GM06990 (cell line): Measurements from ENCODE around the gene FOXN3.

Experiments
- DNase-seq: peaks from one replicate; pipeline ENCODE4 v3.0.0-alpha.2; 2011; ENCODE audit not compliant: insufficient read length; ENCODE audit errors: extremely low read depth
- H3K27me3 ChIP-seq: replicated peaks from 2 replicates; pipeline ENCODE4 v1.6.0; 2011; ENCODE audit warnings: low read length; ENCODE audit not compliant: control insufficient read depth, insufficient read depth
- H3K36me3 ChIP-seq: 2 replicates; pipeline ENCODE4 v1.5.1; 2011; ENCODE audit warnings: low read length; ENCODE audit not compliant: control insufficient read depth, insufficient read depth
- H3K4me3 ChIP-seq: replicated peaks from 2 replicates; pipeline ENCODE4 v1.5.1; 2011; ENCODE audit warnings: low read depth, mild to moderate bottlenecking, control low read depth, low read length
- TF ChIP-seq, protein P1 (sequence below): IDR thresholded peaks from 2 replicates; pipeline ENCODE4 v1.5.1; 2011; ENCODE audit warnings: low read length, control low read depth, mild to moderate bottlenecking, inconsistent platforms; ENCODE audit not compliant: insufficient read depth, poor library complexity, severe bottlenecking

Gene FOXN3

GRCh38 chr14:89123851-89124250 is 293.2 kb downstream of the FOXN3 start:
- no peaks in the 10 kb centered on the region; the same call in 1 of the 2 replicates for H3K27me3 ChIP-seq
- DNase-seq, result no peak
- no peaks in the 10 kb centered on the region for H3K36me3 ChIP-seq
- H3K4me3 ChIP-seq, result no peak overlapping the region
- TF ChIP-seq, protein P1, sequence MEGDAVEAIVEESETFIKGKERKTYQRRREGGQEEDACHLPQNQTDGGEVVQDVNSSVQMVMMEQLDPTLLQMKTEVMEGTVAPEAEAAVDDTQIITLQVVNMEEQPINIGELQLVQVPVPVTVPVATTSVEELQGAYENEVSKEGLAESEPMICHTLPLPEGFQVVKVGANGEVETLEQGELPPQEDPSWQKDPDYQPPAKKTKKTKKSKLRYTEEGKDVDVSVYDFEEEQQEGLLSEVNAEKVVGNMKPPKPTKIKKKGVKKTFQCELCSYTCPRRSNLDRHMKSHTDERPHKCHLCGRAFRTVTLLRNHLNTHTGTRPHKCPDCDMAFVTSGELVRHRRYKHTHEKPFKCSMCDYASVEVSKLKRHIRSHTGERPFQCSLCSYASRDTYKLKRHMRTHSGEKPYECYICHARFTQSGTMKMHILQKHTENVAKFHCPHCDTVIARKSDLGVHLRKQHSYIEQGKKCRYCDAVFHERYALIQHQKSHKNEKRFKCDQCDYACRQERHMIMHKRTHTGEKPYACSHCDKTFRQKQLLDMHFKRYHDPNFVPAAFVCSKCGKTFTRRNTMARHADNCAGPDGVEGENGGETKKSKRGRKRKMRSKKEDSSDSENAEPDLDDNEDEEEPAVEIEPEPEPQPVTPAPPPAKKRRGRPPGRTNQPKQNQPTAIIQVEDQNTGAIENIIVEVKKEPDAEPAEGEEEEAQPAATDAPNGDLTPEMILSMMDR, result no peak

GRCh38 chr14:89123215-89123614 is 293.8 kb downstream of the FOXN3 start:
- H3K36me3 ChIP-seq, result no peaks in the 10 kb centered on the region
- no peaks in the 10 kb centered on the region; the same call in 1 of the 2 replicates for H3K27me3 ChIP-seq
- TF ChIP-seq, protein P1, result no peak
- no peak overlapping the region for H3K4me3 ChIP-seq
- DNase-seq, result no peak

DNA sequence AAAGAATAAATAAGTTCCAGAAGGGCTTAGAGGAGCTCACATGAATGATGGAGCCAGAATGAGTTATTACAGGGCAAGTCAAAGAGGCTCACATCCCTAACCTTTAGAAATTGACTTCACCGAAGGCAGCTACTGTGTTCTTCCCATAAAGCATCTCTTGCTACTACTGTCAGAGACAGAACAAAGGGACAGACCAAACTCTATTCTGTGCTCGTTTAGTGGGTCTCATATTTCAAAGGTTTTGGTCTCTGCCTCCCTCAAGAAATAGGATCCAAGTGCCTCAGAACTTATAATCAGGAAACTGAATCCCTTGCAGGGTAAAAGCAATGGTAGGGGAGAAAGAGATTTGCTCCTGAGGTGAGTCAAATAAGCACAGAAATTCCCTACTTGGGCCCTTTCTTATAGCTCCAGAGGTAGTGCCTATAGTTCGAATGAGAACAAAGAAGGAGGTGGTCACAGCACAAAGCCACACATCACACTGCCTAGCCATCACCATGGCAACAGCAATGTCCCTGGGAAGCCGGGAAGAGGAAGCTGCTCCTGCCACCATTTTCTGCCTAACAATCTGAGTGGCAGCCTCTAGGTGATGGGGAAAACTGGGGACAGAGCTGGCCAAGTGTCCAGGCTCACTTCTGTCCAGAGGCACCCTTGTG is 294.9 kb downstream of the FOXN3 start:
- no peaks in the 10 kb centered on the region for H3K36me3 ChIP-seq
- DNase-seq, result no peak

DNA sequence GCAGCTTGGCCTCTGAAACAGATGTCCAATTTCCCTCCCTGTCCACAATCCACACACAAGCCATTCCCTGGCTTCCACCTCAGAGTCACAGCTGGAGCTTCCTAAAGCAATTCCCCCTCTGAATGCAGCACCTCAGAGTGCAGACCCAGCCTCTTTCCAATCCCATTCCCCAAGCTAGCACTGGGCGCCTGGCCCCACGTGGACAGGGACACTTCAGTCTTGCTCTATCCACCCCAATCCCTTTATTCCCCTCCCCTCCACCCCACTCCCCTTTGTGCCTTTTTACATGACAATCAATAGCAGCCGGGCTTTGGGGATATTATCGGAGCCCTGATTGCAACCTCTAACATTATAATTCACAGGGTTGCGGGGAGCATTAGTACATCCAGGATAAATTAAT is 300.0 kb downstream of the FOXN3 start:
- no peaks in the 10 kb centered on the region for H3K36me3 ChIP-seq
- TF ChIP-seq, protein P1, result no peak
- no peak overlapping the region for H3K4me3 ChIP-seq
- no peak for DNase-seq
- H3K27me3 ChIP-seq, result no peaks in the 10 kb centered on the region; the same call in 1 of the 2 replicates

More for the DNA sequence above, 294.9 kb downstream of the FOXN3 start:
- Histone ChIP-seq H3K4me3 (no peak overlapping the region), H3K27me3 (no peaks in the 10 kb centered on the region; the same call in 1 of the 2 replicates)
- TF ChIP-seq, protein P1, result no peak

DNA sequence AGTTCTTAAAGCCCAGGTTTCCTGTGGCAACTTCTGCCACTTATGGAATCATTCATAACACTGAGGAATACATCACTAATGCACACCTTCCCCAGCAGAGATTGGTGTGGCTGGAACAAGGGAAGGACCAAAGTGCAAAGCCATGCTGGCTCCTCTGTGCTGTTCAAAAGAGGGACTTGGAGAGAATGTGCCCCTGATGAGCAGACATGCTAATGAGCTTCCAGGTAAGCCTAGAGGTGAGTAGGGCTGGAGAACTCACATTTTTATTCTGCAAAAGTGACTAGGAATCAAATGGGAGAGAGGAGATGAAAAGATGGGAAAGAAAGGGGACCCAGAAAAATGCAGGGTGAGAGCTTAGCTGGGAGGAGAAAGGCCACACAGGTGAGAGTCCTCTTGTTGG is 302.9 kb downstream of the FOXN3 start:
- no peaks in the 10 kb centered on the region; the same call in 1 of the 2 replicates for H3K27me3 ChIP-seq
- H3K36me3 ChIP-seq, result no peaks in the 10 kb centered on the region
- TF ChIP-seq, protein P1, result no peak
- no peak for DNase-seq
- H3K4me3 ChIP-seq, result no peak overlapping the region
